Psoas muscle (tissue), 8 donors: ENCODE results near the gene ARL5C. TPM values are rescaled to one million over a fixed set of nuclear protein-coding genes. Genes with fewer than 3 reads are reported as not detected.

Experiments used
- ATAC-seq, 4 donors: fragments of 200-7000 bp; cut with Tn5 transposase; one replicate each; pipeline ENCODE4 v1.9.1; 2020; ENCODE audit warnings: moderate library complexity in 3 of 4, mild to moderate bottlenecking in 2 of 4
- DNase-seq, 2 donors: peaks; one replicate each; pipeline ENCODE4 v3.0.0-alpha.2; 2020
- H3K27ac ChIP-seq: fragments of 200-600 bp; one replicate; pipeline ENCODE4 v1.8.0; 2022
- H3K27me3 ChIP-seq, 3 donors: fragments of 200-600 bp in 1 of 3; one replicate each; pipeline versions ENCODE4 v1.6.1 to v1.8.0; 2013 to 2022; ENCODE audit warnings: low read length in 2 of 3, mild to moderate bottlenecking in 2 of 3, moderate library complexity in 1 of 3; ENCODE audit not compliant: insufficient read depth in 3 of 3
- H3K36me3 ChIP-seq, 2 donors: fragments of 200-600 bp in 1 of 2; one replicate each; pipeline versions ENCODE4 v1.6.1 to v1.8.0; 2013 to 2022; ENCODE audit warnings: low read depth in 1 of 2, mild to moderate bottlenecking in 1 of 2, moderate library complexity in 1 of 2; ENCODE audit not compliant: insufficient read depth in 1 of 2
- H3K4me1 ChIP-seq: fragments of 200-600 bp; one replicate; pipeline ENCODE4 v1.8.0; 2022
- H3K4me3 ChIP-seq: fragments of 200-600 bp; one replicate; pipeline ENCODE4 v1.8.0; 2022; ENCODE audit warnings: mild to moderate bottlenecking
- H3K9me3 ChIP-seq: fragments of 200-600 bp; one replicate; pipeline ENCODE4 v1.8.0; 2022
- WGBS, 3 donors: extraction: QIAGEN DNeasy Blood & Tissue Kit; methylation state at CpG; one replicate each; pipeline versions ENCODE4 v1.1.6 to v1.1.7; 2013; 5-methylcytosine and 5-hydroxymethylcytosine counted together
- intact Hi-C, 2 donors: fragments of 100-400 bp; cut with DNase I; formaldehyde crosslinking; loops; one replicate each; pipeline versions ENCODE4 v1.11.0 to v1.14.2; 2022
- long read RNA-seq, 2 donors: library from polyadenylated mRNA; unstranded; transcript quantifications; one replicate each; pipeline ENCODE4 v2.0.0, GENCODE V29; 2021
- polyA plus RNA-seq, 3 donors: library from polyadenylated mRNA; stranded (reverse); fragments of 200-250 nt; gene quantifications; one replicate each; pipeline ENCODE4 v1.2.3, GENCODE V29; 2013
- total RNA-seq, 4 donors: library from RNA; stranded (reverse); fragmentation: NEBNext Ultra II Directional in 2 of 4; extraction: Animal tissue kit (Norgen Biotek cat#: 25700) in 2 of 4; gene quantifications; one replicate each; pipeline versions ENCODE4 v1.2.1 to v1.2.4, GENCODE V29; 2021 to 2023
- TF ChIP-seq, protein P1 (sequence below): fragments of 200-600 bp; IDR thresholded peaks from one replicate; pipeline ENCODE4 v1.8.0; 2022; ENCODE audit warnings: antibody characterized with exemption
- donor health status: healthy with polysubstance abuse.
- donor health status: DM: no; HTN: no; CAD: no; lungs with moderate emphysema.
- donor health status: Bipolar disorder and iron deficiency.
- donor health status: healthy.
- donor health status: DM: yes; HTN: yes; CAD: no.
- donor health status: DM: no; HTN: no; CAD: no.
- donor health status: DM: no; HTN: no; CAD: no.
- donor health status: DM: yes; HTN: yes; CAD: no.

ARL5C gene, protein sequence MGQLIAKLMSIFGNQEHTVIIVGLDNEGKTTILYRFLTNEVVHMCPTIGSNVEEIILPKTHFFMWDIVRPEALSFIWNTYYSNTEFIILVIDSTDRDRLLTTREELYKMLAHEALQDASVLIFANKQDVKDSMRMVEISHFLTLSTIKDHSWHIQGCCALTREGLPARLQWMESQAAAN
- total RNA-seq (1 to 10 TPM in 1 of 4 donors, under 1 TPM in 2, not detected in 1; 0.15 to 1.0 (median 0.15) TPM), polyA plus RNA-seq (not detected)
- long read RNA-seq, donor 1 = 0 reads
- long read RNA-seq, donor 2 = 0 reads

DNA sequence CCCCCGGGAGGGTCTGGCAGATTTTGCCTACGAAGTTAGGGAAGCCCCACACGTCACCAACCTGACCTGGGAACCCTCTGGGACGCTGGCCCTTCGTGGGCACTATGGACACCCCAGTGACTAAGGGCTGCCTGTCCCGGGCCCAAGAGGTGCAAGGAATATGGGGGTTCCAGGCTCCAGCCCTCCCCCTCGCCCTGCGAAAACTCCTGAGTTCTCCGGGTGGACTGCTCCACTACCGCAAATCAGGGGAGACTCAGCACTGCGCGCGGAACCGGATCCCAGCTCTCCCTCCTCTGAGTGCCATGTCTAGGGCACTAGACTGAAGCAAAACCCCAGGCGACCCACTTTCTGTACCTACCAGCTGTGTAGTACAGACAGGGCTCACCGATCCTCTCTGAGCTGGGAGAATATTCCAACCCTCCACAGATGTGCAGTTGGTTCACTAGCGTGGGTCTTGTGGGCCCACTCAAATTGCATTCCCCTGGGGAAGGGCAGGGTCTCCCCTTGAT lies at the start of gene ARL5C:
Gene ARL5C (minus strand): TSS at position 321 of the 509 bp plus-strand sequence. CDS start 401 bp downstream, outside the sequence.
- H3K36me3 ChIP-seq = no peaks in the 10 kb centered on the region
- peaks cover 9% of the 10 kb centered on the region for H3K4me1 ChIP-seq
- 62 to 72% (median 64%) methylated on average over 17 of the region's 17 CpGs for WGBS, 3 donors
- DNase-seq (no peak), ATAC-seq (peak in 2 of 4 donors; percentile 5 to 18)
- peaks cover 4% of the 10 kb centered on the region for H3K9me3 ChIP-seq
- H3K4me3 ChIP-seq = peak within 1 kb of the TSS; percentile 65
- TF ChIP-seq, protein P1, sequence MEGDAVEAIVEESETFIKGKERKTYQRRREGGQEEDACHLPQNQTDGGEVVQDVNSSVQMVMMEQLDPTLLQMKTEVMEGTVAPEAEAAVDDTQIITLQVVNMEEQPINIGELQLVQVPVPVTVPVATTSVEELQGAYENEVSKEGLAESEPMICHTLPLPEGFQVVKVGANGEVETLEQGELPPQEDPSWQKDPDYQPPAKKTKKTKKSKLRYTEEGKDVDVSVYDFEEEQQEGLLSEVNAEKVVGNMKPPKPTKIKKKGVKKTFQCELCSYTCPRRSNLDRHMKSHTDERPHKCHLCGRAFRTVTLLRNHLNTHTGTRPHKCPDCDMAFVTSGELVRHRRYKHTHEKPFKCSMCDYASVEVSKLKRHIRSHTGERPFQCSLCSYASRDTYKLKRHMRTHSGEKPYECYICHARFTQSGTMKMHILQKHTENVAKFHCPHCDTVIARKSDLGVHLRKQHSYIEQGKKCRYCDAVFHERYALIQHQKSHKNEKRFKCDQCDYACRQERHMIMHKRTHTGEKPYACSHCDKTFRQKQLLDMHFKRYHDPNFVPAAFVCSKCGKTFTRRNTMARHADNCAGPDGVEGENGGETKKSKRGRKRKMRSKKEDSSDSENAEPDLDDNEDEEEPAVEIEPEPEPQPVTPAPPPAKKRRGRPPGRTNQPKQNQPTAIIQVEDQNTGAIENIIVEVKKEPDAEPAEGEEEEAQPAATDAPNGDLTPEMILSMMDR = no peak
- H3K27ac ChIP-seq = no peak within 1 kb of the TSS
- intact Hi-C loops = loop anchor here in 1 of 2 donors (10.0 kb wide), 1 partner anchor 69 kb away; no protein-coding TSS in a partner anchor
- H3K27me3 ChIP-seq = no peaks in the 10 kb centered on the region

DNA sequence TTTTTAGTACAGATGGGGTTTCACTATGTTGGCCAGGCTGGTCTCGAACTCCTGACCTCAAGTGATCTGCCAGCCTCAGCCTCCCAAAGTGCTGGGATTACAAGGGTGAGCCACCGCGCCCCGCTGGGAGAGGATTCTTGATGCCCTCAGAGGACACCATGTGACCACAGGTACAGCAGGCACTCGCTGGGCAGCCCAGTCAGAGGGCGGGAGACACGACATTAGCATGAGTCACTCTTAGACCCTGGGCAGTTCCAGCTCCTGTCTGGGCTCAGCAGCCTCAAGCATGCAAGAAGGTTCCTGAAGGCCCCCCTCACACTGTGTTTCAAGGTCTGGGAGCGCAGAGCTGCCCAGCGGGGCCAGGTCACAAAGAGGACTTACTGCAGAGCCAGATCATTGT lies 47.9 kb upstream of the ARL5C start:
- ATAC-seq (peak; percentile 17 to 57 (median 40)), DNase-seq (no peak)
- Histone ChIP-seq H3K27ac (no peak overlapping the region), H3K4me3 (no peak overlapping the region), H3K36me3 (no peaks in the 10 kb centered on the region), H3K4me1 (peaks cover 15% of the 10 kb centered on the region), H3K9me3 (no peaks in the 10 kb centered on the region), H3K27me3 (no peaks in the 10 kb centered on the region)
- 70 to 80% (median 71%) methylated on average over 9 of the region's 9 CpGs for WGBS, 3 donors
- TF ChIP-seq, protein P1 = no peak
- intact Hi-C loops = loop anchor here in 1 of 2 donors (10.0 kb wide), 1 partner anchor 139 kb away; no protein-coding TSS in a partner anchor

DNA sequence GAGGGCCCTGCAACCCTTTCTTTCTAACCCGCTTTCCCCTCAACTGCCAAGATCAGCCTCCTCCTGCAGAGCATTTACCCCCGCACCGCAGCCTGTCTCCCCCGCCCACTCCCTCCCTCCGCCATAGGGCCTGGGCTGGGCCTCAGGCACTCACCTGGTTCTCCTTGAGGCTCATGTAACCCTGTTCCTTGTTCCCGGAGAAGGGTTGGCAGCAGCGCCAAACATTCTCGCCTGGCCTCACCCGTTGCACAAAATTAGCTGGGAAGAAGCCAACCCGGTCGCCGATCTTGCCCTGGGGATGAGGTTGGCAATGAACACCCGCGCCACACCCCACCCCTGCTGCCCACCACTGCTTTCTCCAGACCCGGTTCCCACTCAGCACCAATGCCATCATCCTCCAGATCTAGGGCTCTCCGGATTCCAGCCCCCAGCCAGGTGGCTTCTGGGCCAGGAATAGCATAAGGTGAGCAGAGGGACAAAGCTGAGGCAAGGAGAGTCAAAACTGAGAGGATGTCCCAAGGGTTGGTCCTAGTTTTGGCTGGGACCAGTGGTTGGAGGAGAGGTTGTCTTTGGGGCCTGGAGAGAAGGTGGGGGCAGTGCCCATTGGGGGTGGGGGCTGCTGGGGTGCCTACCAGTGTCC lies 47.0 kb upstream of the ARL5C start:
- Histone ChIP-seq H3K9me3 (no peaks in the 10 kb centered on the region), H3K27ac (no peak overlapping the region), H3K36me3 (no peaks in the 10 kb centered on the region), H3K4me1 (peaks cover 17% of the 10 kb centered on the region), H3K27me3 (no peaks in the 10 kb centered on the region), H3K4me3 (no peak overlapping the region)
- DNase-seq (no peak), ATAC-seq (peak in 1 of 4 donors; percentile 30)
- intact Hi-C loops = loop anchor here in 1 of 2 donors (10.0 kb wide), 1 partner anchor 138 kb away; no protein-coding TSS in a partner anchor
- TF ChIP-seq, protein P1 = no peak
- 42 to 59% (median 55%) methylated on average over 16 of the region's 16 CpGs for WGBS, 3 donors

DNA sequence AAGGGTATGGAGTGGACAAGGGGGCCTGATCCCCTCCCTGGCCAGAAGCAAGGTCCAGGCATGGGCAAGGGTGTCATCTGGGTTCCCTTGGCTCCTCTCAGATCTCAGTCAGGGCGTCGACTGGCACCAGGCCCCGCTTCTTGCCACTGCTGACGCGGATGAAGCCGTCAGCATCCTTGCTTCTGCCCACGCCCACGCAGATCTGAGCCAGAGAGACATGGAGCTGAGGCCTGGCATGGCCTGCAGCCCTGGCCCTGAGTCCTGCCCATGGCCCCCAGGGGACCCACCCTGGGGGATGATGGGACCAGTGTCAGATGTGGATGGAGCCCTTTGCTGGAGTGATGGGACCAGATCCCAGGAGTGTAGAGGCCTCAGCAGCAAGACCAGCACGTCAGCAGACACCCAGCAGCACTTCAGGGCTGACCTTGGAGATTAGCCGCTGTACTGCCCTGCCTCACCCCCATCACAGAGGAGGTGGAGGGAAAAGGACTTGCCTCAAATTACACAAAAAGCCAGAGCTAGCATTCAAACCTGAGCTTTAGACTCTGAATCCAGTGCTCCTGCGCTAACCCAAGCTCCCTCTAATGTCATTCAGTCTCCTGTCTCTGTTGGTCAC lies 46.3 kb upstream of the ARL5C start:
- Histone ChIP-seq H3K4me1 (peaks cover 19% of the 10 kb centered on the region), H3K27me3 (no peaks in the 10 kb centered on the region), H3K27ac (no peak overlapping the region), H3K36me3 (no peaks in the 10 kb centered on the region), H3K9me3 (no peaks in the 10 kb centered on the region), H3K4me3 (no peak overlapping the region)
- 68 to 84% (median 79%) methylated on average over 11 of the region's 11 CpGs for WGBS, 3 donors
- ATAC-seq = no peak
- TF ChIP-seq, protein P1 = no peak
- intact Hi-C loops = loop anchor here in 1 of 2 donors (10.0 kb wide), 1 partner anchor 138 kb away; no protein-coding TSS in a partner anchor
- DNase-seq = no peak
